LNCAP (cell line): ENCODE results near the gene ABHD16A.

Experiments
- CTCF ChIP-seq: fragments of 450-650 bp; IDR thresholded peaks from 2 replicates; pipeline ENCODE4 v1.5.1; 2017; ENCODE audit warnings: mild to moderate bottlenecking

The ABHD16A gene

GRCh38 chr6:31706599-31706998 lies 3.5 kb upstream of the ABHD16A start, which contains the start of gene LY6G6F:
Gene LY6G6F, plus strand, starts transcription at chr6:31706866. Its CDS starts 41 bp downstream, at chr6:31706907.
- no peak for TF ChIP-seq CTCF

DNA sequence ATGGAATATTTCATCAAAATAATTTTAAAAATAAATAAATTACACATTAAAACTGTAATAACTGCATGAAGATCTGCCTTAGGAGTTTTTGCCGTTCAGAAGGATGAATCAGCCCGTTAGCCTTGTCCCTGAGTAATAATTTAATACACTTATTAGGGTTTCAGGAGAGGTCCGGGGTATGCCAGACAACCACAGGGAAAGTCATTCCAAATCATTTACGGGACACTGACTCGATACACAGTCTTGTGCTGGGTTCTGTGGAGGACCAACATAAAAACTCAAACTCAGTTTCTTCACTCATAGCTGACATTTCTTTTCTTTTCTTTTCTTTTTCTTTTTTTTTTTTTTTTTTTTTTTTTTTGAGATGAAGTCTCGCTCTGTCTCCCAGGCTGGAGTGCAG lies 2.8 kb upstream of the ABHD16A start:
- TF ChIP-seq CTCF = no peak

DNA sequence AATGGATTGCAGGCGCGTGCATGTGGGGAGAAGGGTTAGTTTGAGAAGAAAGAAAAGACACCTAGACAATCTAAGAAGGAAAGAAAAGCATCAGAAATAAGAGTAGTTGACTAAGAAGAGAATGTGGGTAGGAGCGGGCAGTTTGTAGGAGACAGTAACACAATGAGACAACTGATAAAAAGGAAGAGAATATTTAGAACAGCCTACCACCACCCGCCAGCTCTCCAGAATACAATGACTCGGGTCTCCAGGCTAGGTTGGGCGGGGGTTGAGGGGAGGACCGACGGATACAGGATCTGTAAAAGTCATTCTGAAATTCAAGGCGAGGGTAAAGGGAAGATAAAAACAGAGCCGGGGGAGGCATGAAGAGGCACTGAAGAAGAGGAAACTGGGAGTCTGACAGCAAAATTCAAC lies 712 bp downstream of the ABHD16A start:
- no peak for TF ChIP-seq CTCF

GRCh38 chr6:31701666-31702404 lies 1.3 kb downstream of the ABHD16A start:
- no peak for TF ChIP-seq CTCF

- TF ChIP-seq CTCF = no peak
These were observed 2.3 kb downstream of the ABHD16A start for GRCh38 chr6:31700740-31701401.

DNA sequence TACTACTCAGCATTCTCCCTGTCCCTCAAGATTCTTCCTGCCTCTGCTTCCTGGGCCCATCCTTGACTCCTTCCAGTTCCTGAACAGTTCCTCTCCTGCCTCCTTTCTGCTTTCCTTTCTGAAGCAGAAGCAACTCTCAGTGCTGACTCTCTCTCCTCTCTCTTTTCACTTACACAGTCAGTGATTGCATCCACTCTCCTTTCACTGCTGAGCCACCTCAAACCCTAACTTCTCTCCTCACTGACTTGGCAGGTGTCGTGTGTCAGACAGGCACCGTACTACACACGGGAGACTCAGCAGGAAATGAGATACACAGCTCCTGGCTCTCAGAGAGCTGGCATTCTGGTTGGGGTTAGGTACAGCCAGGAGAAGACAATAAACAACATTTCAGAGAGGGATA lies 5.6 kb downstream of the ABHD16A start:
- no peak for TF ChIP-seq CTCF

DNA sequence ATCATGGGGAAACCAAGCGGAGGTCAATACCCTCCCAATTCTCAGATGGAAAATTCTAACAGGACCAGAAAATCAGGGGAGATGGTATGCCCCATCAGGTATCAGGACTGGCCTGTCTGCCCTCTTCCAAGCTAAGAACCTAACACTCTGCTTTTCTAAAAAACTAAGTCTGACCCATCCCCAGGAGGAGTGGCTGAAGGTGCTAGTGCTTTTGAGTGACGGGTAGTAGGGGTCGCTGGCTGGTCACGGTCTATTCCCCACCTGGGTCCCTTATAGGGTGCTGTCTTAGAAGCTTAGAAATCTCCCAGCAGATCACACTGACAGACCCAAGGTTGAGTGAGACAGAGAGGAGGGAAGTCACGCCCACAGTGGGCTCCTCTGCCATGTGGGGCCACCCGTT lies 9.6 kb downstream of the ABHD16A start:
- no peak for TF ChIP-seq CTCF
